Measurements from ENCODE around the gene SYNE1. TPM values are rescaled to one million over a fixed set of nuclear protein-coding genes. Genes with fewer than 3 reads are reported as not detected.

SYNE1 gene
- total RNA-seq, 3 donors from 2014 or later (not counting 1 experiment from before 2014, with no cell fraction given): 489 to 570 (median 498) TPM

DNA sequence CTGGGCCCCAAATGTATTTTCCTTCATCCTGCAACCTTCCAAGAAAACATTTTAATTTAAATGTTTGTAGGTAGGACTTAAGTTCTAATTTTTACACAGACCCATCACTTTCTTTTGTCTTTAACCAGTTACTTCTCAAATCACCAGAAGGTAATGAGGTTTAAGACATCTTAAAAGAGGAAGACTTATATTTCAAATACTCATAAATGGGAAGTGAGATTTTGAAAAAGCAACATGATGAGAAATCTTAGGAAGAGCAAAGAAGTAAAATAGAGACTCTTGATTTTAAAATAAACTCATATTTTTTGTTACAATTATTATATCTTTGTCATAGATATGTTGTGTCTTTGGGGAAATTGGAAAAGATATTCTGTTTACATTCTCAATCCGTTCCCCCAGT lies 82.3 kb downstream of the SYNE1 start:
- ATAC-seq (no peak), DNase-seq (no peak)
- Mint-ChIP-seq H3K4me1 (peaks cover 43 to 49% of the 10 kb centered on the region in 2 donors), H3K27ac (peak overlapping the region; percentile 13 to 37), H3K9me3 (peaks cover 5 to 12% of the 10 kb centered on the region in 2 donors), H3K4me3 (no peak overlapping the region), H3K27me3 (ENCODE audit: low read depth in 2 of 2) (no peaks in the 10 kb centered on the region), H3K36me3 (peaks cover 19% of the 10 kb centered on the region)
- Histone ChIP-seq H3K4me1 (ENCODE audit: control insufficient read depth, insufficient read depth, low read length) (peaks cover 7% of the 10 kb centered on the region), H3K27ac (ENCODE audit: low read length) (no peak overlapping the region), H3K36me3 (ENCODE audit: control insufficient read depth, insufficient read depth, low read length) (no peaks in the 10 kb centered on the region), H3K4me3 (ENCODE audit: low read length) (no peak overlapping the region), H3K27me3 (ENCODE audit: control insufficient read depth, insufficient read depth, low read length) (no peaks in the 10 kb centered on the region), H3K9me3 (ENCODE audit: control insufficient read depth, insufficient read depth, low read length) (no peaks in the 10 kb centered on the region)
- intact Hi-C loops (cut with micrococcal nuclease): no loop called here
- TF ChIP-seq, protein P1, sequence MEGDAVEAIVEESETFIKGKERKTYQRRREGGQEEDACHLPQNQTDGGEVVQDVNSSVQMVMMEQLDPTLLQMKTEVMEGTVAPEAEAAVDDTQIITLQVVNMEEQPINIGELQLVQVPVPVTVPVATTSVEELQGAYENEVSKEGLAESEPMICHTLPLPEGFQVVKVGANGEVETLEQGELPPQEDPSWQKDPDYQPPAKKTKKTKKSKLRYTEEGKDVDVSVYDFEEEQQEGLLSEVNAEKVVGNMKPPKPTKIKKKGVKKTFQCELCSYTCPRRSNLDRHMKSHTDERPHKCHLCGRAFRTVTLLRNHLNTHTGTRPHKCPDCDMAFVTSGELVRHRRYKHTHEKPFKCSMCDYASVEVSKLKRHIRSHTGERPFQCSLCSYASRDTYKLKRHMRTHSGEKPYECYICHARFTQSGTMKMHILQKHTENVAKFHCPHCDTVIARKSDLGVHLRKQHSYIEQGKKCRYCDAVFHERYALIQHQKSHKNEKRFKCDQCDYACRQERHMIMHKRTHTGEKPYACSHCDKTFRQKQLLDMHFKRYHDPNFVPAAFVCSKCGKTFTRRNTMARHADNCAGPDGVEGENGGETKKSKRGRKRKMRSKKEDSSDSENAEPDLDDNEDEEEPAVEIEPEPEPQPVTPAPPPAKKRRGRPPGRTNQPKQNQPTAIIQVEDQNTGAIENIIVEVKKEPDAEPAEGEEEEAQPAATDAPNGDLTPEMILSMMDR (IDR thresholded peaks at IDR 0.05): no peak
- WGBS (ENCODE audit: insufficient coverage): no CpG with 5 or more reads among the region's 1 CpG

DNA sequence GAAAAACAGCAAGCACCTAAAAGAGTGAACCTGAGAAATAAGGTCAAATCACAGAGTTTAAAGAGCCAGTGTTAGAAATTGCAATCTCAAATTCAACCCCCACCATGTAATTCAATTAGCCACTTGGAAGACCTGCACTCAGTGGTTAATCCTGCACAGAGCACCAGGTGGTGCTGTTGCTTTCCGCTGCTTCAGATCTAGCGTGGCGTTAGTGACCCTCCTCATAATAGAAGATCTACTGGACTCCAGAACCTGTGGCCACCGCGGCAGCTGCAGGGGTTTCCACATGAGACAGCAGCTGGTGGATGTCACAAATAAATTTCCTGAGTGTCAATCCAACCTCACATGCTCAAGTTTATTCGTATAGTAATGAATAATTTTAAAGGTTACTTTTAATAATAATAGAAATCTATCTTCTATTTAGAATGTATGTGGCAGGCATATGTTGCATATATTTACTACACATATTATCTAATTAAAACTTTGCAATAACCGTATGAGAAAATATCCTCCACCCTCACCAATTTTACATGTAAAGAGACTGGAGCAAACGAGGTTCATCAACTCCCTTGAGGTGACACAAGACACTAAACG lies 84.4 kb downstream of the SYNE1 start:
- H3K4me1 Mint-ChIP-seq: peaks cover 51 to 64% of the 10 kb centered on the region in 2 donors
- H3K27ac Mint-ChIP-seq: peak overlapping the region in 1 of 2 donors; percentile 37
- Histone ChIP-seq H3K27me3 (ENCODE audit: control insufficient read depth, insufficient read depth, low read length) (no peaks in the 10 kb centered on the region), H3K4me1 (ENCODE audit: control insufficient read depth, insufficient read depth, low read length) (peaks cover 7% of the 10 kb centered on the region), H3K27ac (ENCODE audit: low read length) (no peak overlapping the region), H3K9me3 (ENCODE audit: control insufficient read depth, insufficient read depth, low read length) (no peaks in the 10 kb centered on the region), H3K4me3 (ENCODE audit: low read length) (no peak overlapping the region), H3K36me3 (ENCODE audit: control insufficient read depth, insufficient read depth, low read length) (no peaks in the 10 kb centered on the region)
- peaks cover 5 to 8% of the 10 kb centered on the region in 2 donors for H3K9me3 Mint-ChIP-seq
- ATAC-seq (peak; percentile 88 to 99 (median 99)), DNase-seq (peak; percentile 51 to 69)
- intact Hi-C loops (cut with micrococcal nuclease): loop anchor here (1.0 kb wide), 2 partner anchors 91 to 118 kb away; no protein-coding TSS in a partner anchor
- peaks cover 13% of the 10 kb centered on the region for H3K36me3 Mint-ChIP-seq
- TF ChIP-seq, protein P1 (IDR thresholded peaks at IDR 0.05): peak; percentile 95
- WGBS (ENCODE audit: insufficient coverage): 31% methylated on average over 8 of the region's 9 CpGs
- no peaks in the 10 kb centered on the region for H3K27me3 Mint-ChIP-seq (ENCODE audit: low read depth in 2 of 2)
- no peak overlapping the region for H3K4me3 Mint-ChIP-seq

DNA sequence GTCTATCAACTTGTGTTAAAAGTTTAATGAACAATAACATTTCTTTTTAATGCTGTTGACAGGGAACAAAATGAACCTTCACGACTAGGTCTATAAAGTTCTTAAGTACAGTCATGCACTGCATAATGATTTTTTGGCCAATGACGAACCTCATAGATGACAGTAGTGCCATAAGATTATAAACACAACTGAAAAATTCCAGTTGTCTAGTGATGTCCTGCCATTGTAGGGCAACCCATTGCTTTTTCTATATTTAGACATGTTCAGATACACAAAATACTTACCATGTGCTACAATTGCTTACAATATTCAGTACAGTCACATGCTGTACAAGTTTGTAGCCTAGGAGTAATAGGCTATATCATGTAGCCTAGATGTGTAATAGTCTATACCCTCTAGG lies 93.6 kb downstream of the SYNE1 start:
- Mint-ChIP-seq H3K4me3 (no peak overlapping the region), H3K27me3 (ENCODE audit: low read depth in 2 of 2) (no peaks in the 10 kb centered on the region), H3K36me3 (no peaks in the 10 kb centered on the region), H3K9me3 (no peaks in the 10 kb centered on the region), H3K27ac (no peak overlapping the region), H3K4me1 (peaks cover 41 to 45% of the 10 kb centered on the region in 2 donors)
- no peak overlapping the region for H3K4me3 ChIP-seq (ENCODE audit: low read length)
- H3K27me3 ChIP-seq (ENCODE audit: control insufficient read depth, insufficient read depth, low read length): no peaks in the 10 kb centered on the region
- TF ChIP-seq, protein P1 (IDR thresholded peaks at IDR 0.05): no peak
- no peak for DNase-seq
- peaks cover 2% of the 10 kb centered on the region for H3K36me3 ChIP-seq (ENCODE audit: control insufficient read depth, insufficient read depth, low read length)
- H3K27ac ChIP-seq (ENCODE audit: low read length): no peak overlapping the region
- no peak for ATAC-seq
- intact Hi-C loops (cut with micrococcal nuclease): no loop called here
- no peaks in the 10 kb centered on the region for H3K9me3 ChIP-seq (ENCODE audit: control insufficient read depth, insufficient read depth, low read length)
- H3K4me1 ChIP-seq (ENCODE audit: control insufficient read depth, insufficient read depth, low read length): no peaks in the 10 kb centered on the region
- WGBS (ENCODE audit: insufficient coverage): 94% methylated on average over 2 of the region's 2 CpGs

DNA sequence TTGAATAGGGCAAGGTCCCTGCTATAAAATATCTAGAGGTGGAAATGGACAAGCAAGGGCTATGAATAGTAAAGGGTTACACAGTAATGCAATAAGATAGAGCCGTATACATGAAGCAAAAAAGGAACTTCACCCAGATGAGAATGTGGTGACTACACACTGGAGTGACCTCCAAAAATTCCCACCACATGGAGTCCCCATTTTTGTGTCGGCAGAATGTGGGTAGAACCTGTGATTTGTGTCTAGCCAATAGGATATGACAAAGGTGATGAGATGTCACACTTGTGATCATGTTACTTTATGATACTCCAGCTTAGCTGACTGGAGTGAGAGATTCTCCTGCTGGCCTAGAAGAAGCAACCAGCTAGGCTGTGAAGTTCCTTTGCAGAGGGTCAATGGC lies 96.8 kb downstream of the SYNE1 start:
- TF ChIP-seq, protein P1 (IDR thresholded peaks at IDR 0.05): no peak
- H3K27me3 Mint-ChIP-seq (ENCODE audit: low read depth in 2 of 2): no peaks in the 10 kb centered on the region
- Histone ChIP-seq H3K36me3 (ENCODE audit: control insufficient read depth, insufficient read depth, low read length) (peaks cover 5% of the 10 kb centered on the region), H3K27ac (ENCODE audit: low read length) (no peak overlapping the region), H3K27me3 (ENCODE audit: control insufficient read depth, insufficient read depth, low read length) (no peaks in the 10 kb centered on the region), H3K9me3 (ENCODE audit: control insufficient read depth, insufficient read depth, low read length) (no peaks in the 10 kb centered on the region), H3K4me1 (ENCODE audit: control insufficient read depth, insufficient read depth, low read length) (no peaks in the 10 kb centered on the region), H3K4me3 (ENCODE audit: low read length) (no peak overlapping the region)
- H3K4me3 Mint-ChIP-seq: no peak overlapping the region
- no peaks in the 10 kb centered on the region for H3K36me3 Mint-ChIP-seq
- no peaks in the 10 kb centered on the region for H3K9me3 Mint-ChIP-seq
- peaks cover 33 to 35% of the 10 kb centered on the region in 2 donors for H3K4me1 Mint-ChIP-seq
- no peak for ATAC-seq
- 72% methylated on average over 2 of the region's 2 CpGs for WGBS (ENCODE audit: insufficient coverage)
- intact Hi-C loops (cut with micrococcal nuclease): no loop called here
- DNase-seq: no peak
- peak overlapping the region in 1 of 2 donors; percentile 12 for H3K27ac Mint-ChIP-seq

All from natural killer cell (primary cell).